Measurements from ENCODE around the gene YIF1A. TPM values are rescaled to one million over a fixed set of nuclear protein-coding genes. Genes with fewer than 3 reads are reported as not detected.
A peak's percentile ranks its signal among the peaks of the same experiment; 100 is the strongest.

Gene YIF1A
- polyA plus RNA-seq, 1 donor (not counting 4 experiments of a cell fraction or from before 2014, with no cell fraction given) = 80.3 TPM

- TF ChIP-seq EZH2 (IDR thresholded peaks at IDR 0.05; ENCODE audit: low read length) (no peak), CTCF (optimal IDR thresholded peaks at IDR 0.05 in 1 of 3, IDR thresholded peaks at IDR 0.05 in 1 of 3, conservative IDR thresholded peaks at IDR 0.05 in 1 of 3; ENCODE audit: extremely low read depth in 1 of 3, insufficient read depth in 2 of 3, low read length in 3 of 3) (no peak)
- Histone ChIP-seq H3K4me3 (ENCODE audit: control insufficient read depth in 2 of 3, extremely low read depth in 1 of 3, insufficient read depth in 2 of 3, low read depth in 1 of 3, low read length in 3 of 3) (no peak overlapping the region), H3K4me1 (ENCODE audit: control insufficient read depth, extremely low read depth, insufficient read depth, low read length) (peaks cover 9% of the 10 kb centered on the region), H3K4me2 (ENCODE audit: control insufficient read depth, extremely low read depth, insufficient read depth, low read depth, low read length) (no peak overlapping the region), H3K9ac (ENCODE audit: control insufficient read depth, extremely low read depth, insufficient read depth, low read length) (no peak overlapping the region), H2AFZ (ENCODE audit: control insufficient read depth, low read length) (no peak overlapping the region), H3K36me3 (ENCODE audit: control insufficient read depth in 2 of 2, extremely low read depth in 1 of 2, insufficient read depth in 2 of 2, low read length in 2 of 2) (peaks cover 30 to 40% of the 10 kb centered on the region in 2 experiments), H3K27ac (ENCODE audit: control insufficient read depth, insufficient read depth, low read length) (no peak overlapping the region), H3K27me3 (ENCODE audit: control insufficient read depth, extremely low read depth, insufficient read depth, low read length) (no peaks in the 10 kb centered on the region), H4K20me1 (ENCODE audit: control insufficient read depth, extremely low read depth, insufficient read depth, low read length) (peaks cover 9% of the 10 kb centered on the region), H3K9me3 (ENCODE audit: control insufficient read depth, low read depth, low read length) (no peaks in the 10 kb centered on the region), H3K9me1 (ENCODE audit: control insufficient read depth, extremely low read depth, insufficient read depth, low read length) (no peaks in the 10 kb centered on the region), H3K79me2 (ENCODE audit: control insufficient read depth, insufficient read depth, low read length) (peaks cover 32% of the 10 kb centered on the region)
- dilution Hi-C loops (cut with MboI; ENCODE audit: extremely low pct_ligation_motif_present, low sequenced_read_pairs) = no loop called here
- no peak for FAIRE-seq
- no peak for DNase-seq (ENCODE audit: low read depth, low spot score)
Measured at GRCh38 chr11:66271816-66272215, 17.1 kb downstream of the YIF1A start.

- H3K9me1 ChIP-seq (ENCODE audit: control insufficient read depth, extremely low read depth, insufficient read depth, low read length) = no peaks in the 10 kb centered on the region
- peaks cover 10% of the 10 kb centered on the region for H4K20me1 ChIP-seq (ENCODE audit: control insufficient read depth, extremely low read depth, insufficient read depth, low read length)
- peaks cover 9% of the 10 kb centered on the region for H3K4me1 ChIP-seq (ENCODE audit: control insufficient read depth, extremely low read depth, insufficient read depth, low read length)
- H3K9ac ChIP-seq (ENCODE audit: control insufficient read depth, extremely low read depth, insufficient read depth, low read length) = peak overlapping the region; percentile 88
- peak overlapping the region; percentile 95 for H3K4me2 ChIP-seq (ENCODE audit: control insufficient read depth, extremely low read depth, insufficient read depth, low read depth, low read length)
- H3K9me3 ChIP-seq (ENCODE audit: control insufficient read depth, low read depth, low read length) = no peaks in the 10 kb centered on the region
- peaks cover 31 to 48% of the 10 kb centered on the region in 2 experiments for H3K36me3 ChIP-seq (ENCODE audit: control insufficient read depth in 2 of 2, extremely low read depth in 1 of 2, insufficient read depth in 2 of 2, low read length in 2 of 2)
- dilution Hi-C loops (cut with MboI; ENCODE audit: extremely low pct_ligation_motif_present, low sequenced_read_pairs) = no loop called here
- peaks cover 32% of the 10 kb centered on the region for H3K79me2 ChIP-seq (ENCODE audit: control insufficient read depth, insufficient read depth, low read length)
- peak overlapping the region; percentile 85 to 93 (median 91) for H3K4me3 ChIP-seq (ENCODE audit: control insufficient read depth in 2 of 3, extremely low read depth in 1 of 3, insufficient read depth in 2 of 3, low read depth in 1 of 3, low read length in 3 of 3)
- H3K27ac ChIP-seq (ENCODE audit: control insufficient read depth, insufficient read depth, low read length) = peak overlapping the region; percentile 87
- H2AFZ ChIP-seq (ENCODE audit: control insufficient read depth, low read length) = peak overlapping the region; percentile 23
- no peaks in the 10 kb centered on the region for H3K27me3 ChIP-seq (ENCODE audit: control insufficient read depth, extremely low read depth, insufficient read depth, low read length)
- no peak for FAIRE-seq
- DNase-seq (ENCODE audit: low read depth, low spot score) = no peak
- TF ChIP-seq CTCF (optimal IDR thresholded peaks at IDR 0.05 in 1 of 3, IDR thresholded peaks at IDR 0.05 in 1 of 3, conservative IDR thresholded peaks at IDR 0.05 in 1 of 3; ENCODE audit: extremely low read depth in 1 of 3, insufficient read depth in 2 of 3, low read length in 3 of 3) = peak in 2 of 3 experiments; percentile 13 to 28
- no peak for TF ChIP-seq EZH2 (IDR thresholded peaks at IDR 0.05; ENCODE audit: low read length)
Measured at GRCh38 chr11:66268952-66269905, 19.7 kb downstream of the YIF1A start.
